Lower lobe of right lung (tissue), 2 donors: ENCODE data around the gene LGR6. TPM values are rescaled to one million over a fixed set of nuclear protein-coding genes. Genes with fewer than 3 reads are reported as not detected.
A peak's percentile ranks its signal among the peaks of the same experiment; 100 is the strongest.

Experiments used
- ATAC-seq, 2 donors: fragments of 200-7000 bp; cut with Tn5 transposase; one replicate each; pipeline ENCODE4 v1.9.1; 2020 to 2022; ENCODE audit warnings: mild to moderate bottlenecking in 2 of 2, moderate library complexity in 2 of 2
- DNase-seq: peaks from one replicate; pipeline ENCODE4 v3.0.0-alpha.2; 2020
- H3K27ac ChIP-seq: fragments of 200-600 bp; one replicate; pipeline ENCODE4 v1.8.0; 2022
- H3K27me3 ChIP-seq: fragments of 200-600 bp; one replicate; pipeline ENCODE4 v1.8.0; 2022; ENCODE audit warnings: low read depth
- H3K36me3 ChIP-seq: fragments of 200-600 bp; one replicate; pipeline ENCODE4 v1.8.0; 2022; ENCODE audit warnings: mild to moderate bottlenecking
- H3K4me1 ChIP-seq: fragments of 200-600 bp; one replicate; pipeline ENCODE4 v1.8.0; 2022
- H3K4me3 ChIP-seq: fragments of 200-600 bp; one replicate; pipeline ENCODE4 v1.8.0; 2022; ENCODE audit warnings: mild to moderate bottlenecking
- H3K9me3 ChIP-seq: fragments of 200-600 bp; one replicate; pipeline ENCODE4 v1.8.0; 2022
- CTCF ChIP-seq: fragments of 200-600 bp; IDR thresholded peaks from one replicate; pipeline ENCODE4 v1.8.0; 2022; ENCODE audit warnings: antibody characterized with exemption, mild to moderate bottlenecking
- intact Hi-C: fragments of 100-400 bp; cut with DNase I; formaldehyde crosslinking; loops from one replicate; pipeline ENCODE4 v1.11.0; 2022
- total RNA-seq: library from RNA; stranded (reverse); fragmentation: NEBNext Ultra II Directional; extraction: Animal tissue kit (Norgen Biotek cat#: 25700); gene quantifications from one replicate; pipeline ENCODE4 v1.2.1, GENCODE V29; 2021
- donor health status: DM: no; HTN: yes; CAD: no; lungs with severe emphysema.

The LGR6 gene
- total RNA-seq, 1 donor from 2014 or later, result 1.7 TPM

GRCh38 chr1:202198366-202198724 lies 4.7 kb downstream of the LGR6 start:
- peaks cover 10% of the 10 kb centered on the region for H3K27me3 ChIP-seq
- intact Hi-C loops, result loop anchor here (10.0 kb wide), 1 partner anchor 116 kb away; no protein-coding TSS in a partner anchor

GRCh38 chr1:202199040-202199889 lies 5.7 kb downstream of the LGR6 start:
- Histone ChIP-seq H3K9me3 (no peaks in the 10 kb centered on the region), H3K4me1 (no peaks in the 10 kb centered on the region), H3K36me3 (no peaks in the 10 kb centered on the region), H3K4me3 (no peak overlapping the region), H3K27me3 (peaks cover under 1% of the 10 kb centered on the region), H3K27ac (no peak overlapping the region)
- intact Hi-C loops, result loop anchor here (10.0 kb wide), 1 partner anchor 116 kb away; no protein-coding TSS in a partner anchor
- TF ChIP-seq CTCF, result no peak
- no peak for DNase-seq
- peak; percentile 12 to 14 for ATAC-seq

More at GRCh38 chr1:202198366-202198724, 4.7 kb downstream of the LGR6 start:
- DNase-seq (no peak), ATAC-seq (no peak)
- Histone ChIP-seq H3K36me3 (no peaks in the 10 kb centered on the region), H3K27ac (no peak overlapping the region), H3K9me3 (no peaks in the 10 kb centered on the region), H3K4me1 (peaks cover 1% of the 10 kb centered on the region), H3K4me3 (no peak overlapping the region)
- no peak for TF ChIP-seq CTCF

GRCh38 chr1:202200112-202200548 lies 6.5 kb downstream of the LGR6 start:
- no peak for DNase-seq
- TF ChIP-seq CTCF, result no peak
- H3K4me3 ChIP-seq, result no peak overlapping the region
- no peaks in the 10 kb centered on the region for H3K27me3 ChIP-seq
- H3K36me3 ChIP-seq, result no peaks in the 10 kb centered on the region
- ATAC-seq, result no peak
- intact Hi-C loops, result no loop called here
- H3K4me1 ChIP-seq, result no peaks in the 10 kb centered on the region
- H3K9me3 ChIP-seq, result no peaks in the 10 kb centered on the region
- H3K27ac ChIP-seq, result no peak overlapping the region

- intact Hi-C loops, result no loop called here
- no peaks in the 10 kb centered on the region for H3K27me3 ChIP-seq
- H3K4me1 ChIP-seq, result no peaks in the 10 kb centered on the region
- H3K9me3 ChIP-seq, result no peaks in the 10 kb centered on the region
- no peaks in the 10 kb centered on the region for H3K36me3 ChIP-seq
- H3K4me3 ChIP-seq, result no peak overlapping the region
- H3K27ac ChIP-seq, result no peak overlapping the region
- no peak for ATAC-seq
- no peak for DNase-seq
- no peak for TF ChIP-seq CTCF
These were observed 7.1 kb downstream of the LGR6 start for GRCh38 chr1:202200669-202201068.

GRCh38 chr1:202201266-202201665 lies 7.7 kb downstream of the LGR6 start:
- H3K36me3 ChIP-seq, result no peaks in the 10 kb centered on the region
- ATAC-seq (no peak), DNase-seq (no peak)
- H3K27ac ChIP-seq, result no peak overlapping the region
- no peaks in the 10 kb centered on the region for H3K9me3 ChIP-seq
- no peaks in the 10 kb centered on the region for H3K4me1 ChIP-seq
- TF ChIP-seq CTCF, result no peak
- no peaks in the 10 kb centered on the region for H3K27me3 ChIP-seq
- intact Hi-C loops, result no loop called here
- H3K4me3 ChIP-seq, result no peak overlapping the region
